Femur (tissue), 1 donor: ENCODE results near the gene CLCN4.
A peak's percentile ranks its signal among the peaks of the same experiment; 100 is the strongest.

ENCODE experiments used
- DNase-seq: peaks from one replicate; pipeline ENCODE4 v3.0.0-alpha.2; 2017

The CLCN4 gene

GRCh38 chrX:10169175-10169574 is 12.4 kb downstream of the CLCN4 start:
- DNase-seq: no peak

GRCh38 chrX:10171249-10171648 is 14.5 kb downstream of the CLCN4 start:
- DNase-seq: no peak

GRCh38 chrX:10172877-10173276 is 16.1 kb downstream of the CLCN4 start:
- DNase-seq: peak; percentile 27

GRCh38 chrX:10173331-10173900 is 16.6 kb downstream of the CLCN4 start:
- DNase-seq: peak; percentile 82

- DNase-seq: no peak
These were observed 17.3 kb downstream of the CLCN4 start for GRCh38 chrX:10174051-10174450.

- DNase-seq: no peak
These were observed 18.0 kb downstream of the CLCN4 start for GRCh38 chrX:10174810-10175209.

- DNase-seq: peak; percentile 42
These were observed 18.6 kb downstream of the CLCN4 start for GRCh38 chrX:10175319-10175871.

- DNase-seq: no peak
These were observed 19.6 kb downstream of the CLCN4 start for GRCh38 chrX:10176121-10177003.

GRCh38 chrX:10177004-10177396 is 20.2 kb downstream of the CLCN4 start:
- no peak for DNase-seq

- no peak for DNase-seq
These were observed 20.8 kb downstream of the CLCN4 start for GRCh38 chrX:10177601-10178000.

- DNase-seq: no peak
These were observed 22.2 kb downstream of the CLCN4 start for GRCh38 chrX:10178866-10179463.

- DNase-seq: no peak
These were observed 27.0 kb downstream of the CLCN4 start for GRCh38 chrX:10183760-10184159.

- no peak for DNase-seq
These were observed 27.6 kb downstream of the CLCN4 start for GRCh38 chrX:10184411-10184810.

GRCh38 chrX:10186355-10186754 is 29.6 kb downstream of the CLCN4 start:
- no peak for DNase-seq

GRCh38 chrX:10187421-10187820 is 30.6 kb downstream of the CLCN4 start:
- DNase-seq: no peak

- DNase-seq: peak; percentile 86
These were observed 32.8 kb downstream of the CLCN4 start for GRCh38 chrX:10189317-10190268.

- peak; percentile 68 for DNase-seq
These were observed 33.6 kb downstream of the CLCN4 start for GRCh38 chrX:10190367-10190766.

- no peak for DNase-seq
These were observed 36.8 kb downstream of the CLCN4 start for GRCh38 chrX:10193587-10193986.

- DNase-seq: no peak
These were observed 38.6 kb downstream of the CLCN4 start for GRCh38 chrX:10195425-10195824.

GRCh38 chrX:10195947-10196346 is 39.2 kb downstream of the CLCN4 start:
- DNase-seq: no peak

- no peak for DNase-seq
These were observed 40.8 kb downstream of the CLCN4 start for GRCh38 chrX:10197279-10198210.
